ENCODE measurements around the gene MAN2A1.

Gene MAN2A1

GRCh38 chr5:109689740-109690241 lies at the start of gene MAN2A1:
Gene MAN2A1, plus strand, starts transcription at chr5:109689927. Its CDS starts 491 bp downstream, at chr5:109690418.
- H3K9me3 Mint-ChIP-seq: peaks cover 4% of the 10 kb centered on the region
- peak within 1 kb of the TSS; percentile 93 for H3K4me3 Mint-ChIP-seq
- H3K4me1 Mint-ChIP-seq (ENCODE audit: low read depth): peaks cover 40% of the 10 kb centered on the region
- H3K27me3 Mint-ChIP-seq (ENCODE audit: low read depth): no peaks in the 10 kb centered on the region
- peak within 1 kb of the TSS; percentile 92 for H3K27ac Mint-ChIP-seq
- H3K36me3 Mint-ChIP-seq (ENCODE audit: low read depth): peaks cover 3% of the 10 kb centered on the region

GRCh38 chr5:109640976-109641375 lies 48.8 kb upstream of the MAN2A1 start:
- Mint-ChIP-seq H3K4me3 (no peak overlapping the region), H3K27ac (no peak overlapping the region), H3K27me3 (ENCODE audit: low read depth) (no peaks in the 10 kb centered on the region), H3K4me1 (ENCODE audit: low read depth) (no peaks in the 10 kb centered on the region), H3K36me3 (ENCODE audit: low read depth) (no peaks in the 10 kb centered on the region), H3K9me3 (peaks cover 9% of the 10 kb centered on the region)

- H3K27me3 Mint-ChIP-seq (ENCODE audit: low read depth): no peaks in the 10 kb centered on the region
- H3K27ac Mint-ChIP-seq: no peak overlapping the region
- no peaks in the 10 kb centered on the region for H3K36me3 Mint-ChIP-seq (ENCODE audit: low read depth)
- H3K9me3 Mint-ChIP-seq: peaks cover 5% of the 10 kb centered on the region
- no peaks in the 10 kb centered on the region for H3K4me1 Mint-ChIP-seq (ENCODE audit: low read depth)
- H3K4me3 Mint-ChIP-seq: no peak overlapping the region
Observed at GRCh38 chr5:109643791-109644350, 45.9 kb upstream of the MAN2A1 start.

GRCh38 chr5:109644829-109645228 lies 44.9 kb upstream of the MAN2A1 start:
- H3K27ac Mint-ChIP-seq: no peak overlapping the region
- no peaks in the 10 kb centered on the region for H3K4me1 Mint-ChIP-seq (ENCODE audit: low read depth)
- H3K4me3 Mint-ChIP-seq: no peak overlapping the region
- H3K27me3 Mint-ChIP-seq (ENCODE audit: low read depth): no peaks in the 10 kb centered on the region
- no peaks in the 10 kb centered on the region for H3K36me3 Mint-ChIP-seq (ENCODE audit: low read depth)
- no peaks in the 10 kb centered on the region for H3K9me3 Mint-ChIP-seq

GRCh38 chr5:109645707-109646192 lies 44.0 kb upstream of the MAN2A1 start:
- H3K4me1 Mint-ChIP-seq (ENCODE audit: low read depth): no peaks in the 10 kb centered on the region
- H3K9me3 Mint-ChIP-seq: no peaks in the 10 kb centered on the region
- H3K36me3 Mint-ChIP-seq (ENCODE audit: low read depth): no peaks in the 10 kb centered on the region
- H3K27me3 Mint-ChIP-seq (ENCODE audit: low read depth): no peaks in the 10 kb centered on the region
- H3K27ac Mint-ChIP-seq: no peak overlapping the region
- no peak overlapping the region for H3K4me3 Mint-ChIP-seq

GRCh38 chr5:109649318-109649717 lies 40.4 kb upstream of the MAN2A1 start:
- Mint-ChIP-seq H3K27me3 (ENCODE audit: low read depth) (no peaks in the 10 kb centered on the region), H3K4me1 (ENCODE audit: low read depth) (no peaks in the 10 kb centered on the region), H3K27ac (no peak overlapping the region), H3K36me3 (ENCODE audit: low read depth) (no peaks in the 10 kb centered on the region), H3K9me3 (no peaks in the 10 kb centered on the region), H3K4me3 (no peak overlapping the region)

- H3K36me3 Mint-ChIP-seq (ENCODE audit: low read depth): no peaks in the 10 kb centered on the region
- no peaks in the 10 kb centered on the region for H3K4me1 Mint-ChIP-seq (ENCODE audit: low read depth)
Observed at GRCh38 chr5:109650493-109650892, 39.2 kb upstream of the MAN2A1 start.

GRCh38 chr5:109652096-109652495 lies 37.6 kb upstream of the MAN2A1 start:
- Mint-ChIP-seq H3K4me3 (no peak overlapping the region), H3K27me3 (ENCODE audit: low read depth) (no peaks in the 10 kb centered on the region), H3K27ac (no peak overlapping the region), H3K9me3 (no peaks in the 10 kb centered on the region), H3K4me1 (ENCODE audit: low read depth) (peaks cover 7% of the 10 kb centered on the region), H3K36me3 (ENCODE audit: low read depth) (no peaks in the 10 kb centered on the region)

More at GRCh38 chr5:109650493-109650892, 39.2 kb upstream of the MAN2A1 start:
- Mint-ChIP-seq H3K27ac (no peak overlapping the region), H3K27me3 (ENCODE audit: low read depth) (no peaks in the 10 kb centered on the region), H3K9me3 (no peaks in the 10 kb centered on the region), H3K4me3 (no peak overlapping the region)

GRCh38 chr5:109653042-109653441 lies 36.7 kb upstream of the MAN2A1 start:
- Mint-ChIP-seq H3K9me3 (no peaks in the 10 kb centered on the region), H3K4me3 (no peak overlapping the region), H3K27ac (no peak overlapping the region), H3K27me3 (ENCODE audit: low read depth) (peaks cover 4% of the 10 kb centered on the region), H3K4me1 (ENCODE audit: low read depth) (peaks cover 10% of the 10 kb centered on the region), H3K36me3 (ENCODE audit: low read depth) (no peaks in the 10 kb centered on the region)

- H3K27me3 Mint-ChIP-seq (ENCODE audit: low read depth): peaks cover 10% of the 10 kb centered on the region
- H3K4me1 Mint-ChIP-seq (ENCODE audit: low read depth): peaks cover 10% of the 10 kb centered on the region
- H3K36me3 Mint-ChIP-seq (ENCODE audit: low read depth): no peaks in the 10 kb centered on the region
- no peak overlapping the region for H3K4me3 Mint-ChIP-seq
- H3K27ac Mint-ChIP-seq: no peak overlapping the region
- no peaks in the 10 kb centered on the region for H3K9me3 Mint-ChIP-seq
Observed at GRCh38 chr5:109653561-109654239, 36.0 kb upstream of the MAN2A1 start.

- Mint-ChIP-seq H3K36me3 (ENCODE audit: low read depth) (no peaks in the 10 kb centered on the region), H3K27ac (no peak overlapping the region), H3K4me1 (ENCODE audit: low read depth) (peaks cover 10% of the 10 kb centered on the region), H3K27me3 (ENCODE audit: low read depth) (peaks cover 14% of the 10 kb centered on the region), H3K4me3 (no peak overlapping the region), H3K9me3 (no peaks in the 10 kb centered on the region)
Observed at GRCh38 chr5:109654455-109654854, 35.3 kb upstream of the MAN2A1 start.

- no peak overlapping the region for H3K27ac Mint-ChIP-seq
- no peak overlapping the region for H3K4me3 Mint-ChIP-seq
- peaks cover 21% of the 10 kb centered on the region for H3K27me3 Mint-ChIP-seq (ENCODE audit: low read depth)
- no peaks in the 10 kb centered on the region for H3K9me3 Mint-ChIP-seq
- no peaks in the 10 kb centered on the region for H3K36me3 Mint-ChIP-seq (ENCODE audit: low read depth)
- H3K4me1 Mint-ChIP-seq (ENCODE audit: low read depth): peaks cover 10% of the 10 kb centered on the region
Observed at GRCh38 chr5:109655841-109656240, 33.9 kb upstream of the MAN2A1 start.

- Mint-ChIP-seq H3K4me1 (ENCODE audit: low read depth) (peaks cover 10% of the 10 kb centered on the region), H3K36me3 (ENCODE audit: low read depth) (no peaks in the 10 kb centered on the region), H3K4me3 (no peak overlapping the region), H3K27me3 (ENCODE audit: low read depth) (peaks cover 21% of the 10 kb centered on the region), H3K9me3 (no peaks in the 10 kb centered on the region), H3K27ac (no peak overlapping the region)
Observed at GRCh38 chr5:109656829-109657228, 32.9 kb upstream of the MAN2A1 start.

GRCh38 chr5:109659901-109660300 lies 29.8 kb upstream of the MAN2A1 start:
- Mint-ChIP-seq H3K27me3 (ENCODE audit: low read depth) (peaks cover 21% of the 10 kb centered on the region), H3K4me3 (no peak overlapping the region), H3K27ac (no peak overlapping the region), H3K9me3 (no peaks in the 10 kb centered on the region), H3K36me3 (ENCODE audit: low read depth) (no peaks in the 10 kb centered on the region), H3K4me1 (ENCODE audit: low read depth) (peaks cover 10% of the 10 kb centered on the region)

- no peak overlapping the region for H3K27ac Mint-ChIP-seq
- H3K4me1 Mint-ChIP-seq (ENCODE audit: low read depth): peaks cover 10% of the 10 kb centered on the region
Observed at GRCh38 chr5:109660301-109660700, 29.4 kb upstream of the MAN2A1 start.

More at GRCh38 chr5:109660301-109660700, 29.4 kb upstream of the MAN2A1 start:
- Mint-ChIP-seq H3K9me3 (no peaks in the 10 kb centered on the region), H3K36me3 (ENCODE audit: low read depth) (no peaks in the 10 kb centered on the region), H3K27me3 (ENCODE audit: low read depth) (peaks cover 21% of the 10 kb centered on the region), H3K4me3 (no peak overlapping the region)
